ENCODE measurements around the gene ZNF827. TPM values are rescaled to one million over a fixed set of nuclear protein-coding genes. Genes with fewer than 3 reads are reported as not detected.

The ZNF827 gene, protein sequence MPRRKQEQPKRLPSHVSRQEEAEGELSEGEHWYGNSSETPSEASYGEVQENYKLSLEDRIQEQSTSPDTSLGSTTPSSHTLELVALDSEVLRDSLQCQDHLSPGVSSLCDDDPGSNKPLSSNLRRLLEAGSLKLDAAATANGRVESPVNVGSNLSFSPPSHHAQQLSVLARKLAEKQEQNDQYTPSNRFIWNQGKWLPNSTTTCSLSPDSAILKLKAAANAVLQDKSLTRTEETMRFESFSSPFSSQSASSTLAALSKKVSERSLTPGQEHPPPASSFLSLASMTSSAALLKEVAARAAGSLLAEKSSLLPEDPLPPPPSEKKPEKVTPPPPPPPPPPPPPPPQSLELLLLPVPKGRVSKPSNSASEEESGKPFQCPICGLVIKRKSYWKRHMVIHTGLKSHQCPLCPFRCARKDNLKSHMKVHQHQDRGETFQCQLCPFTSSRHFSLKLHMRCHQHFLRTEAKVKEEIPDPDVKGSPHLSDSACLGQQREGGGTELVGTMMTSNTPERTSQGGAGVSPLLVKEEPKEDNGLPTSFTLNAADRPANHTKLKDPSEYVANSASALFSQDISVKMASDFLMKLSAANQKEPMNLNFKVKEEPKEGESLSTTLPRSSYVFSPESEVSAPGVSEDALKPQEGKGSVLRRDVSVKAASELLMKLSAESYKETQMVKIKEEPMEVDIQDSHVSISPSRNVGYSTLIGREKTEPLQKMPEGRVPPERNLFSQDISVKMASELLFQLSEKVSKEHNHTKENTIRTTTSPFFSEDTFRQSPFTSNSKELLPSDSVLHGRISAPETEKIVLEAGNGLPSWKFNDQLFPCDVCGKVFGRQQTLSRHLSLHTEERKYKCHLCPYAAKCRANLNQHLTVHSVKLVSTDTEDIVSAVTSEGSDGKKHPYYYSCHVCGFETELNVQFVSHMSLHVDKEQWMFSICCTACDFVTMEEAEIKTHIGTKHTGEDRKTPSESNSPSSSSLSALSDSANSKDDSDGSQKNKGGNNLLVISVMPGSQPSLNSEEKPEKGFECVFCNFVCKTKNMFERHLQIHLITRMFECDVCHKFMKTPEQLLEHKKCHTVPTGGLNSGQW
- total RNA-seq = 3.2 and 5.0 TPM in 2 replicates

GRCh38 chr4:145938618-145939440 is at the start of gene ZNF827:
Gene ZNF827, minus strand, starts transcription at chr4:145938823. Its CDS starts 416 bp downstream, at chr4:145938407.

Other genes starting within 250 kb of the ZNF827 start
- 44.2 and 77.1 TPM in 2 replicates for gene LSM6, start 236.9 kb upstream of the ZNF827 start, total RNA-seq

Data from epithelial cell of umbilical artery (primary cell).